CD4-positive, alpha-beta T cell treated with Interleukin-4 for 1 hour (primary cell): Measurements from ENCODE around the gene CPEB4.

Source experiments
- DNase-seq, 2 donors: peaks; one replicate each; pipeline ENCODE4 v3.0.0-alpha.2; 2020 to 2022

CPEB4 gene

DNA sequence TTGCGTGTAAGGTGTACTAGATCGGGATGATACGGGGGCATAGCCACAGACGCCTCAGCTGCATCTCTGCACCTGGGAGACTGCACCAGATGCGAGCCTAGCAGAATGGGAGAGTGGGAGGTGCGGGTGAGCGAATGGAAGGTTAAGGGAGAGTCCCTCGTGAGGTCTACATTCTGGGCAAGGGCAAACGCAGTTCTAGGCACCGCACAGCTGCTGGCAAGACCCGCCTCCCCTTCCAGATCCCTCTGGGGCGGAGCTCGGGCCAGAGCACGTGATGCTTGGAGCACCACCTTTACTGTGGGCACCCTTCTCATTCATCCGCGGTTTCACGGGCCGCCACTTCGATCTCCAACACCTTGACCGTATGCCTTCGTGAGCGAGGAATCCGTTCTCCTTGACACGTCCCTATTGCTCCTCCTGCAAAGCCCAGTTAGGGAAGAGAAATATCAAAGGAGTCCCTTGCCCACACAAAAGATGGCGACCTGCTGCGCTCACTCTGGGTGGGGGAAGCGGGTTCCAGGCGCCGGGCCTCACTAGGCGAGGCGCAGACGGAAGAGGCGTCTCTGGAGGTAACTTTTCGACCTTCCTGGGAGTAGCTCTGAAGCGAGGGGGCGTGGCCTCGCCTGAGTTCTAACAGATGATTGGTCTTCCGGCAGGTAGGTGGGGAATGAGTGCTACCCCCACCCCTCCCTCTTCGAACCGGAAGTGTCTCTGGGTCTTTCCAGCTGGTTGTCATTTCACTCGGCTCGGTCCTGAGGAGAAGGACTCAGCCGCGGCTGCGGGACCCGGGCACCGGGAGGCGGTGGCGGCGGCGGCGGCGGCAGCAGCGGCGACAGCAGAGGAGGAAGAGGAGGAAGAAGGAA, at the start of gene CPEB4:
CPEB4 (plus strand) TSS at position 740 of the 863 bp plus-strand sequence. CDS start 1,385 bp downstream, outside the sequence.
- DNase-seq: peak; percentile 99

DNA sequence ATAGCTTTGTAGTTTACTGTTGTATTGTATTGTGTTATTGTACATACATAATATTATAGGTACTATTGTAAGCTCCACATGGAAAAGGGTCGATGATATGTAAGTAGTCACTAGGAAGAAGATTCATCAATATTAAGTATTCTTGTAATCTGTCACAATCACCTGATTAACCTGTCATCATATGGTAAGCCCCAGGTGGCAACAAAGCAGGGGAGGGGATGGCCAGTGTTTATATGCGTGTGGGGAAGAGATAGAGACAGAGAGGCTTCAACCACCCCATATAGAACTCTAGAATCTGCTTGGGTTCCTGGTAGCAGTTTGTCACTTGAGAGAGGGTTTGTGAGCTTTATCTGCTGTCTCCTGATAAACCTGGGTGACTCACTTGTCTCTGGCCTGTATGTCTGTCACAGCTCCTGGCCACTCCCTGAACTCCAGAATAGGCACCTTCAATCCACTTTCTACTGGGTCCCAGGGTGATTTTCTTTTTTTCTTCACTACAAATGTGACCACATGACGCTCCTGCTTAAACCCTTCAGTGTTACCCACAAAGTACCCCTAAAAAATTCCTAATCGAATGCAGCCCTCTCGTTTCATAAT, 48.9 kb upstream of the CPEB4 start:
- DNase-seq: no peak

DNA sequence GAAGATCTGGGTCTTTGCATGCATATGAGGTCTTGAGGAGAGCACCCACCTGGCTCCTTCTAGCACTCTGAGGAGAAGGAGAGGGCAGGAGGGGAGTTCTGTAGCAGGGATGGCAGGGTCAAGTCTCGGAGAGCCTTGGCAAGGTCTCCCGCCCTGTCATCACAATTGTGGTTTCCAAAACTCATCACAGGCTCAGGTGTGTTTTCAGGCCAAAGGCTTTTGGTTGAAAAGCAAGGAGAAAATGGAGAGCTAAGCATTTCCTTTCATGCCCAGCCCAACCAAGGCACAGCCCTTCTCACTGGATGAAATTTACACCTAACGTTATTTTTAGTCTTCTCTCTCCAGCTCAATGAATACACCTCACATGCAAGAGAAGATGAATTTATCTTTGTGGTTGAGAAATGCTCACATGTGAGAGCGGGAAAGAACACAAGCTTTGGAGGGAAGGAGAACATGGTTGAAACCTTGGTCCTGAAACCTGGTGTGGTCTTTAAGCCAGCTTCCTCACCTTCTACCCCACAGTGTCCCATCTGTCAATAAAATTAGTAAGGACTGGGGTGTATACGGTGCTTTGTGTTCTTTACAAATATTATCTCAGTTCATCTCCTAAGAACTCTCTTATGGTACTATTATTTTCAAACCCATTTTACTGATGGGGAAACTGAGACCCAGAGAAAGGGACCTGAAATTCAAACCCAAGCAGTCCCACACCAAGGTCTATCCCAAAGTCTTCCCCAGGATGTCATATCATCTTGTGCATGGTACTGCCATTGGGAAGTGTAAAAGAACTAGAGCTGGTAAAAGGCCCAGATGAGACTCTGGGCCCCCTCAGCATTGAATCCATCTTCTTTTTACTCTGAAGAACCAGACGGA, 47.8 kb upstream of the CPEB4 start:
- no peak for DNase-seq

DNA sequence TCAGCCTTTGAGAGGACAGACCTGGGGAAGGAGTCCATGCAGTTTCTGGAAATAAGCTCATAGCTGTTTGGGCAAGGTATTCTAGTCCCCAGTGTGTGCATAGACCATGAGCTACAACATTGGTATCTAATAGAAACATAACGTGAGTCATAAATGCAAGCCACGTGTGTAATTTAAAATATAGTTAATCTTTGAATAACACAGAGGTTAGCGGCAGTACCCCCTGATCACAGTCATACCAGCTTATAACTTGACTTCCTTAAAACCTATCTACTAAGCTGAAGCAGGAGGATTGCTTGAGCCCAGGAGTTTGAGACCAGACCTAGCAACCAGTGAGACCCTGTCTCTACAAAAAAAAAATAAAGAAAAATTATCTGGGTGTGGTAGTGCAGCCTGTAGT, 46.4 kb upstream of the CPEB4 start:
- no peak for DNase-seq

DNA sequence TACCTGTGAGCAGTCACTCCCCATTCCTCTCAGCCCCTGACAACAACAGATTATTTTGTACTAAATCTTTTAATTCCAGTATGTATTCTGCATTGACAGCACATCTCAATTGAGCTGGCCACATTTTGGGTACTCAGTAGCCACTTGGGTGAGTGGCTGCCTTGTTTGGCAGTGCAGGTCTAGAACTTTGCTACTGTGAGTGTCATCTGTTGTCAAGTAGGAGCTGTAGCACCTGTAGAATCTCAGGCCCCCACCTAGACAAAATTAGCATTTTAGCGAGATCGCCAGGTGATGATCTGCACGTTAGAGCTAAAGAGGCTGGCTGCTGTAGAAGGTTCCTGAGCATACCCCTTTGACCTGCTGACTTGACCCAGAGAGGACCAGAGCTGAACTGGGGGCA, 44.4 kb upstream of the CPEB4 start:
- no peak for DNase-seq

DNA sequence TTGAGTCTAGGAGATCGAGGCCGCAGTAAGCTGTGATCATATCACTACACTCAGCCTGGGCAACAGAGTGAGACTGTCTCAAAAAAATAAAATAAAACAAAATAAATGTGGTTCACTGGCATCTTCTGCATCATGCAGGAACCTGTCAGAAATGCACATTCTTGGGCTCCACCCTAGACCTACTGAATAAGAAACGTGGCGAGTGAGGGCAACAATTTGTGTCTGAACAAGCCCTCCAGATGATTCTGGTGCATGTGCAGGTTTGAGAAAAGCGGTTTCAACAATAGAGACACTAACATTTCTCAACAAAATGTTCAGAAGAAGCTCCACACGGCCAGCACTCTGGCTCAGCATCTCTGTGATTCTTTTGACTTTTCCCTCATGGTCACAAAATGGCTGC, 42.8 kb upstream of the CPEB4 start:
- DNase-seq: no peak

DNA sequence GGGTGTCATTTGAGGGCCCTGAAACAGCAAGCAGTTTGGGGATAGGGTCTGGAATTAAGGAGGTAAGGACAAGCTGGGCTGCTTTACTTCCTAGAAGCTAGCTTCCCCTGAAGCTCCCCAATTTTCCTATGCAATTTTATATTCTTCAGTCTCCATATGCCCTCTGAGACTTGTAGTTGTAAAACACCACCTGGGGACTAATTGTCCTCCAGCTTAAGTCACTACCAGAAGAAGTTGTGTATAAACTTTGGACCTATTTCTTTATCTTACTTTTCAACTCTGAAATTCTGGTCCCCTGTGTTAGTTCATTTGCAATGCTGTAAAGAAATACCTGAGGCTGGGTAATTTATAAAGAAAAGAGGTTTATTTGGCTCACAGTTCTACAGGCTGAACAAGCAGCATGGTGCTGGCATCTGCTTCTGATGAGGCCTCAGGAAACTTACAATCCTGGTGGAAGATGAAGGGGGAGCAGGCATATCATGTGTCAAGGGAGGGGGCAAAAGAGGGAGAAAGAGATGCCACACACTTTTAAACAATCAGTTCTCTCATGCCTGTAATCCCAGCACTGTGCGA, 41.1 kb upstream of the CPEB4 start:
- no peak for DNase-seq

DNA sequence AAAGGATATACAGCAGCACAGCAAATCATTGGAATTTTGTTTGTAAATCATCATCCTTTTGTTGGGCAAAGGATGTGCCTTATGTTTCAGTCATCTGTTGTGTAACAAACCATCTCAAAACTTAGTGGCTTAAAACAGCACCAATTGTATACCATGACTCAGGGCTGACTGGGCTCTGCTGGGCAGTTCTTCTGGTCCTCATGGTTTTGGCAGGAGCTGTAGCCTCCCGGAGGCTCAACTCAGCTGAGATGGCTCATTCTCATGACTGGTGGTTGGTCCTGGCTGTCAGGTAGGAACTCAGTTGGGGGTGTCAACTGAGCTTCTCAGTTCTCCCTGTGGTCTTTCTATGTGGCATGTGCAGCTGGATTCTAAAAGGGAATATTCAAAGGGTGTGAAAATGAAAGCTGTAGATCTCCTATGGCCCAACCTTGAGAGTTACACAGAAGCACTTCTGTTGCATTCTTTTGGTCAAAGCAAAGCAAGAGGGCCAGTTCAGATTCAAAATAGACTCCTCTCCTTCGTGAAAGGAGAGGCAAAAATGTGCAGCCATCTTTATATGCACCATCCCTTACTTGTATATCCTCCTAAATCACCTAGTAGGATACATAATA, 39.1 kb upstream of the CPEB4 start:
- DNase-seq: no peak

DNA sequence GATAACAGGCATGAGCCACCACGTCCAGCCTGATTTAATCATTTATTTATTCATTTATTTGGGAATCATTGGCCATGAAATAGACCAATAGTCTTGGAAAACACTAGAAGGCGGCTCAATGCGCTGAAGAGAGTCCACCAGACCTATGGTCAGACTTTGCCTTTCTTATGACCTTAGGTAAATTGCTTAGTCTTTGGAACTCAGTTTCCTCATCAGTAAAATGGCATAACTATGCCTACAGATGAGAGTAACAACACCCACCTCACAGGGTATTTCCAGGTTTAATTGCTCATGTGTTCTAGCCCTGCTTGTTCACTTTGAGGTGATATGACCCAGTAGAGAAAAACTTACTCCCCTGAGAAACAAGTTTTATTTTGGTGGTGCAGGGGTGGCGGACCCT, 38.2 kb upstream of the CPEB4 start:
- DNase-seq: no peak

DNA sequence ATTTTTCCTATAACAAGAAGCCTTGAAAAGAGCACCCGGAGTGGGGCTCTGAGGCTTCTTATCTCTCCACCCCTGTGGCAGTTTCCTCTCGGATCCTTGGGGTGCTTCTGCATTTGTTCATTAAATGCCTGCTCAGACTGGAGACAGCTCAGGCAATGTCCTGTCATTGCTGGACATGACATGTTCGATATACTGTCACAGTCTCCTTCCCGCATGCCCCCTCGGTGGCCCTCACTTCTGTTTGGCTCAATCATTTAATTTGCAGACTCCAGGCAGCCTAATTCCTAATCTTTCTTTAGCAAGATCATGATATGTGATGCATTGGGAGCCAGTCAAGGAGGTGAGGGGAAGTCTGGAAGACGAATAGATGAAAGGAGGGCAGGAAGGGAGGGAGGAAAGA, 37.5 kb upstream of the CPEB4 start:
- no peak for DNase-seq

DNA sequence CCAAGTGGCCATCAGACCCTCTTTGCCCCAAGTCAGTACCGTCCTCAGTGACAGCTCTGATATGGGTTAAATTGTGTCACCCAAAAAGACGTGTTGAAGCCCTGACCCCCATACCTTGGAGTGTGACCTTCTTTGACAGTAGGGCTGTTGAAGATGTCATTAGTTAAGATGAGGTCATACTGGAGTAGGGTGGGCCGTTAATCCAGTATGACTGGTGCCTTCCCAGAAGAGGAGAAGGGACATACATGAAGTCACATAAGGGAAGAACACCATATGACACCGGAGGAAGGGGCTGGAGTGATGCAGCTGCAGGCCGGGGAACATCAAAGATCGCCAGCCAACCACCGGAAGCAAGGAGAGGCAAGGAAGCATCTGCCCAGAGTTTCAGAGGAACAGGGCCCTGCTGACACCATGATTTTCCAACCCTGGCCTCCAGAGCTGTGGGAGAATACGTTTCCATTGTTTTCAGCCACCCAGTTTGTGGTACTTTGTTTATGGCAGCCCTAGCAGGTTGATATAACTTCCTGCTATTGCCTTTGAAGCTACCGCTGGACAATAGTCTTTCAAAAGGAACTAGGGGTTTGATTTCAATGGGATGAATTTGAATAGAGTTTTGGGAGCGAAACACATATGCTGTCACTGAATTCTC, 36.4 kb upstream of the CPEB4 start:
- DNase-seq: no peak

DNA sequence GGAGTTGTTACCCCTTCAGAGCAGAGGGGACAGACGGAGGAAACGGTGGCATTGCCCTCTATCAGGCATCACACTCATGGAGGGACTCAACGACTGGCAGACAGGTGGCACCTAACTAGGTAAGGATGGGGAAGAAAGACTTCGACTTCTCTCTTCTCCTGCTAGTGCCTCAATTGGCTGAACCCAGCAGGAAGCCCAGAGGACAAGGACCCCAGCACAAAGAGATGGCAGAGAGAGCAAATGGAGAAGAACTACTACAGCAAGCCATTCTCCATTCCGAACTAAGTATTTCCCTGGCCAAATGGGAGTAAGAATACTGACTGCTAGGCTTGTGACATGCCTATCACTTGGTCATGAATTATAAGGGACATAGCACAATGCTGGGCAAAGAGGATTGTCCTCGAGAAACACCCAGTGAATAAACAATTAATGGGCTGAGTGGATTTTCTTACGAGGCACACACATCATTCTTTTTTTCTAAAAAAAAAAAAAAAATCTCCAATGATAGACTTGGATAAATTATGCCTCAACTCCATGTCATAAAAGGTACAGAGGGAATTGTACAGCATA, 35.3 kb upstream of the CPEB4 start:
- DNase-seq: no peak

DNA sequence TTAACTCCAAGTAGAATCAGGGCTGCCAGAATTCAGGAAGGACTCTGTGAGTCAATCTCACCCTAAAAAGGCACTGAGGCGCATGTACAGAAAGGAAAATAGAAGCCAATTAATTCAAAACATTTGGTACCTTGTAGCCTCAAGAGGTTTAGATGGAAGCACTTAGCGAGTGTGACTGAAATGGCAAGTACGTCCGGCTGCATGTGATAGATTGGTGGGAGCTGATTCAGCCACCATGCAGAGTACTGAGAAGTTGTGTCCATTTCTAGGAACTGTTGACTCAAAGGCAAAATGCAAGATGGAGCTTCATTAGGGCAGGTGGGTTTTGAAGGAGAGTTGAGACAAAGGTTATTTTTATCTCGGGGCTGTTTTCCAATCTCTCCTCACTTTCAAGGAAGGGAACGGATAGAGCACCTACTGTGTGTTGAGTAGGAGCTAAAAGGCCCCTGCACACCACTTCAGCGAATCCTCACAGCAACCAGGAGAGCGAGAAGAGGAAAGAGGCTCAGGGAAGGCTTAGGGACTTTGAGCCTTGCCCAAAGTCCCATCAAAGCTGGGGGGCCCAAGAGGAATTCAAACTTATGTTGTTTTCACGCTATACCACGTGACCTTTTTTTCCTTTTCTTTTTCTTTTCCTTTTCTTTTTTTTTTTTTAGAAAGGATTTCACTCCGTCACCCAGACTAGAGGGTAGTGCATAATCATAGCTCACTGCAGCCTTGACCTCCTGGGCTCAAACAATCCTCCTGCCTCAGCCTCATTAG, 34.6 kb upstream of the CPEB4 start:
- DNase-seq: no peak

DNA sequence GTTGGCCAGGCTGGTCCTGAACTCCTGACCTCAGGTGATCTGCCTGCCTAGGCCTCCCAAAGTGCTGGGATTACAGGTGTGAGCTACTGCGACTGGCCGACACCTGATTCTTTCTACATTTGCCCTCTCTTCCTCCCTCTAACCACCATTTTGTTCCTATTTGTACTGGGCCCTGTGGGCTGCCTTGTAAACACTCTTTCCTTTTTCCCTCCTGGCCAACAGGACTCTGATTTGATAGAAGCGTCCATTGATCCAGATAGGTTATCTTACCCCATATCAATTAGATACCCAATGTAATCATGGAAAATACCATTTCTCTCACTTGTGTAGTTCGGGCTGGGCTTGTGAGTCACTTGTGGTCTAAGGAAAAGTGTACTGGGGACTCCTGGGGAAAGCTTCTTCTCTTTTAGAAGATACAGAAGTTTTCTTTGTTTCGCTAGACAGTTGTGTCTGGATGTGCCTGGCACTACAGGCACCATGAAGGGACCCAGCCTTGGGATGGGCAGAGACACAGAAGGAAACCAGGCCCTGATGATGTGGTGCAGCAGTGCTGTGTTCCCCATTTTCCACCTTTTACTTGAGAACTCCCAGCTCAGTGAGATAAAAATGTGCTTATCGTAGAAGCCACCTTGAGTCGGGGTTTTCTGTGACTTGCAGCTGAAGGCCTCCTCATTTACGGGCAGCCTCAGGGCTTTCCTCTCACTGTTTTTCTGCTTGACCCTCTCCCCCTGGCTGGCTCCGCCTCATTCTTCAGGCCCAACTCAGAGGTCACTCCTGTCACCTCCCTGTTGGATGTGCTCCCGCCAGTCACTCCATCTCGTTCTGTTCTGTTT, 32.8 kb upstream of the CPEB4 start:
- no peak for DNase-seq

DNA sequence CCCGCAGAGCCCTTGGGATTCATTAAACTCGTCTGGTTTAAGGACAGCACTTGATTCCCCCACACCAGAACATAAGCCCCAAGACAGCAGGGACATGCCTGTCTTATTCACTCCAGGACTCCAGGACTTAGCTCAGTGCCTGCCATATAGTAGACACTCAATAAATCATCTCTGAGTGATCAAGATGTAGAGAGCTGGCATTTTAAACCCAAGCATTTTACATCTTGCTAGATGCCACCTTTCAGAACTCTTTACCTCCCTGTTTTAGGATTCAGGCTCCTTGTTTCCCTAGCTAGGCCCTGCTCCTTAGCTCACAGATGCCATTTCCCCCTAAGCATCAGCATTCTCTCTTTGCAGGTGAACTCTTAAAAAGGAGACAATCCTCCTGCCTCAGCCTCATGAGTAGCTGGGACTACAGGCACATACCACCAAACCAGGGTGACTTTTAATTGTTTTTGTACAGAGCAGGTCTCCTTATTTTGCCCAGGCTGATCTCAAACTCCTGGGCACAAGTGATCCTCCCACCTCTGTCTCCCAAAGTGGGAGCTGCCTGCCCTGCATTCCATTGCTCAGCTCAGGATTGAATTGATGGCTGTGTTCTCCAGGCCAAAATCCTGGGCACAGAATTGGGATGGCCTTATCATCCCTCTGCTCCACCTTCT, 32.0 kb upstream of the CPEB4 start:
- DNase-seq: no peak

DNA sequence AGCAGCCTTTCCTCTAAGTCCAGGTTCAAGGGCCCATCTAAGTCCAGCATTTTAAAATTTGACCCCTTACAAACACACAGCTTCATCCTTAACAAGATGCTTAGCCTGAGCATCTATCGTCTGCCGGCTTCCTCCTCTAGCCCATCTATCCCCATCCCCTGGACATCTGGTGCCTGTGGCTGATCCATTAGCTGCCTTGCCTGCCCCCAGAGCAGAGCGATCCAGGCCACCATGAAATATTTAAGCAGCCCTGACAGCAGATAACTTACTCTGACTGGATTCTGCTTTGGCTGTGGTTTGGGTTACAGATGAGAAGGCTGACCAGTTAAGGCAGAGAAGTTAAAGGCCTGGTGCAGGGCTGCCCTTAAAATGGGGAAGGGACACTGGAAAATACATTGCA, 30.9 kb upstream of the CPEB4 start:
- no peak for DNase-seq

DNA sequence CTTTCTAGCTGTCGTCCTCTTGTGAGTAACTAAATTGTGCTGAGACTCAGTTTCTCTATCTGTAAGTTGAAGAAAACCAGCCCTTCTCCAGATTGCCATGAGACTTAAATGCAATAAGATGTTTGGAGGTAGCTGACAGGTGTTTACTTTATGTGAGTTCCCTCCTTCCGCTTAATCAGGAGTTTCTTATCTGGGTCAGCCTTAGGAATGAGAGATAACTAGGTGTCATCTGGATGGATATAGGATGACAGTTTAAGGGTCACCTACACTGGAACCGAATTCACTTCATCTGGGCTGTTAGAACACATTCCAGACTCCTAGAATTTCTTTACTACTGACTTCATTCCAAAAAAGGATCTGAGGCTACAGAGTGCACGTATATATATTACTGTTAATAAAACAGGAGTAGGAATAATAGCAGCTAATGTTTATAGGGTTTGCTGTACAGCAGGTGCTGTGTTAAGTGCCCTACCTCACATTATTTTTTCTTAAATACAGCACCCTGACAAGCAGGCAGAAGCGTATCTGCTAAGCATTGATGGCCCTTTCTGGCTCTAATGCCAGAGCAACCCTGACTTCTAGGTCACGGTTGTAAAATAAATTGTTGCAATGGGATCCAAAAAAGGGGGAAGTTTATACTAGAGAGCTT, 30.0 kb upstream of the CPEB4 start:
- DNase-seq: no peak

DNA sequence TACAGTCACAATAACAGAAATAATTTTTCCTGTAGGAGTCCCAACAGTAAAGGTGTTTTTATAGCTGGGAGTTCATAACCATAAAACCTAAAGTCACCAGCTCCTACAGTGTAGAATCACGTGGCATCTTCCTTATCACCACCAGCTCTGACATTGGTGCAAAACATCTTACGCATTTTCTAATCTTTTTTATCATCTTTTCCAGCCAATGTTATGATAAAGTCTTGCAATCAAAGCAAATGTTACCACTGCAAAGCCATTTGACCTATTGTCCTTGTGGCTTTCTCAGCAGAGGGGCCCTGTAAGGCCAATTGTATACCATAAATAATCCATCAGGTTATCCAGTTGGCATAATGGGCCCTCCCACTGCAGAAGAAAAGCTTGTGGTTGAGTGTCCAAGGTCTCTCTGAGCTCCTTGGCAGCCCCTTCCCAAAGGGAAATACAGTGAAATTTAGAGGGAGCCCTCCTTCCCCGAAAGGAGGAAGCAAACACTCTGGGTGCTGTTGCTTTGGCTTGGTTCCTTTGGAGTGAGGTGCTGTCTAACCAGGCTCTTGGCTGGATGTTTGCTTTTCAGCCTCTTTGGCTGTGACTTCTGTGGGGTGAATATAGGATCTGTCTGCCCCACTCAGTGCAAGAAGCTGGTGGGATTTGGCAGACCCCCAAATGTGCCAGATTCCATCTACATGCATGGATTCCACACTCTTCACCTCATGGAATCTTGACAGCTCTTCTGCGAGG, 29.3 kb upstream of the CPEB4 start:
- no peak for DNase-seq
